ENCODE data around the gene RIMKLA.

DNA sequence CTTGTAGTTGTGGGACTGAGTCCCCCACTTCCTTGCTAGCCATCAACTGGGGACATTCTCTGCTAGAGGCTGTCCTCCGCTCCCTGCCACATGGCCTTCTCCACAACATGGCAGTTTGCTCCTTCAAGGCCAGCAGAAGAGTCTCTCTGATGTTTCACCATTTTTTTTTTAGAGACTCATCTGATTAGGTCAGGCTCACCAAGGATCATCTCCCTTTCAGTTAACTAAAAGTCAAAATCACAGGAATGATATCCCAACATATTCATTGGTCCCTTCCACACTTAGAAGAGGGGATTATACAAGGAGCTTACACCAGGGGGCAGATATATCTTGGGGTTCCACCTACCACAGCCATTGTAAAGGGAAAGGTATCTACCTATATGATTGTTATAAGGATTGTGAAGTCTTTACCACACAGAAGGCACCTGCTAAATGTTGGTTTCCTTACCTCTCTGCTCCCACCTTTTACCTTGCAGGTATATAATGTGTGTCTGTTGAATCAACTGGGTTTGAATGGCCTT is 23.3 kb downstream of the RIMKLA start:
- TF ChIP-seq, protein P1, sequence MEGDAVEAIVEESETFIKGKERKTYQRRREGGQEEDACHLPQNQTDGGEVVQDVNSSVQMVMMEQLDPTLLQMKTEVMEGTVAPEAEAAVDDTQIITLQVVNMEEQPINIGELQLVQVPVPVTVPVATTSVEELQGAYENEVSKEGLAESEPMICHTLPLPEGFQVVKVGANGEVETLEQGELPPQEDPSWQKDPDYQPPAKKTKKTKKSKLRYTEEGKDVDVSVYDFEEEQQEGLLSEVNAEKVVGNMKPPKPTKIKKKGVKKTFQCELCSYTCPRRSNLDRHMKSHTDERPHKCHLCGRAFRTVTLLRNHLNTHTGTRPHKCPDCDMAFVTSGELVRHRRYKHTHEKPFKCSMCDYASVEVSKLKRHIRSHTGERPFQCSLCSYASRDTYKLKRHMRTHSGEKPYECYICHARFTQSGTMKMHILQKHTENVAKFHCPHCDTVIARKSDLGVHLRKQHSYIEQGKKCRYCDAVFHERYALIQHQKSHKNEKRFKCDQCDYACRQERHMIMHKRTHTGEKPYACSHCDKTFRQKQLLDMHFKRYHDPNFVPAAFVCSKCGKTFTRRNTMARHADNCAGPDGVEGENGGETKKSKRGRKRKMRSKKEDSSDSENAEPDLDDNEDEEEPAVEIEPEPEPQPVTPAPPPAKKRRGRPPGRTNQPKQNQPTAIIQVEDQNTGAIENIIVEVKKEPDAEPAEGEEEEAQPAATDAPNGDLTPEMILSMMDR (IDR thresholded peaks at IDR 0.05) = no peak
- TF ChIP-seq ZFX (IDR thresholded peaks at IDR 0.05; ENCODE audit: borderline replicate concordance) = no peak
